Kidney capillary endothelial cell (primary cell): ENCODE measurements around the gene IGDCC3.

Source experiments
- DNase-seq: peaks from one replicate; pipeline ENCODE4 v3.0.0-alpha.2; 2018; ENCODE audit warnings: low spot score

Gene IGDCC3

DNA sequence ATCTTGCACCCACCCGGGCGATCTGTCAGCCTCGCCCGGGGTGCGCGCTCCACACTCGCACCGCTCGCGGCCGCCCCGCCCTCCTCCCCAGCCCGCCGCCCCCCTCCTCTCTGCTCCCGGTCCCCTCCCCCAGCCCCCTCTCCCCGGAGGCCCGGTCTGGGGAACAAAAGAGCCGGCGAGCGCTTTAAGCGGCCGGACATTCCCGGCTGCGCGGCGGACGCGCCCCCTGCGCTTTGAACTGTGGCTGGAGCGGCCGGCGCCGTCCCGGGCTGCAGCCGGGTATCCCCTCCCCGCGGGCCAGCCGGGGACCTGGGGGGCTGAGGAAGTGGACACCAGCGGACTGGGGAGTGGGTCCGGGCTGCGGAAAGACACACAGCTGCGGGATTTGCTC is at the start of gene IGDCC3:
Gene IGDCC3 (minus strand): TSS at position 27 of the 391 bp plus-strand sequence. CDS start 214 bp downstream, outside the sequence.
- no peak for DNase-seq

DNA sequence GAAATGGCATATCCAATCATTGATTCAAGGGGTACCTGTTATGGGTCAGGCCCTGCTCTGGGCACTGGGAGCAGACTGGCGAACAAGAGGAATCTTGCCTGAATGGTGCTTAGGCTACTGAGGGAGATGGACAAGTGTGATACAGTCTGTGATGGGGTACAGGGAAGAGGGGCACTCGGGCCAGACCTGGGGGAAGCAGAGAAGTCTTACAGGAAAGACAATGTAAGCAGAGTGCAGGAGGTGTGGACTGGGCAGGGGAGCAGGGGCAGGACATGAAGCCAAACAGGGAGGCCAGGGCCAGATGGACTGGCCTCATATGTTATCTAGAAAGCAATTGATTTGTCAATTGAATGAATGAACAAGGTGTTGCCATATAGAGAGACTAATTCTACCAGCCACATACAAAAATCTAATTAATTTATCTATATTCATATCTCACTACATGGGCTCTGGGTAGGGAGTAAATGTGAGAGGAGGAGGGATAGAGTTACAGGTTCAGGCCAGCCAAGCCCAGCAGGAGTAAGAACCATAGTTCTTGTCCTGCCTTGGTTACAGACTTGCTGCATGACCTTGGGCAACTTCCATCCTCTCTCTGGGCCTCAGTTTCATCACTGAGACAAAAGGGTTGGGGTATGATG is 48.5 kb upstream of the IGDCC3 start:
- no peak for DNase-seq

DNA sequence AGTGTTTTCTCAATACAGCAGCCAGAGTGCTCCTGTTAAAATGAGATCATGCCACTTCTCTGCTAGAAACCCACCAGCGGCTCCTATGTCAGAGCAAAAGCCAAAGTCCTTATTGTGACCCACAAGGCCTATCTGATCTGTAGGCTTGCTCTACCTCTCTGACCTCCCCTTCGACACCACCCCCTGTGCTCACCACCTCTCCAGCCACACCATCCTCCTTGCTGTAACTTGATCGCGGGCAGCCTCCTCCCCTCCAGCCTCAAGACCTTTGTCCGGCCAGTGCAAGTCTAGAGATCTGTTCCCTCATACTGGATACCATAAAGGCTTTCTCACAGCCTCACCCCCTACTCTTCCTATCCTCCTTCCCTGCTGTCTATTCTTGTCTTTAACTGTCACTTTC is 46.9 kb upstream of the IGDCC3 start:
- DNase-seq, result no peak

DNA sequence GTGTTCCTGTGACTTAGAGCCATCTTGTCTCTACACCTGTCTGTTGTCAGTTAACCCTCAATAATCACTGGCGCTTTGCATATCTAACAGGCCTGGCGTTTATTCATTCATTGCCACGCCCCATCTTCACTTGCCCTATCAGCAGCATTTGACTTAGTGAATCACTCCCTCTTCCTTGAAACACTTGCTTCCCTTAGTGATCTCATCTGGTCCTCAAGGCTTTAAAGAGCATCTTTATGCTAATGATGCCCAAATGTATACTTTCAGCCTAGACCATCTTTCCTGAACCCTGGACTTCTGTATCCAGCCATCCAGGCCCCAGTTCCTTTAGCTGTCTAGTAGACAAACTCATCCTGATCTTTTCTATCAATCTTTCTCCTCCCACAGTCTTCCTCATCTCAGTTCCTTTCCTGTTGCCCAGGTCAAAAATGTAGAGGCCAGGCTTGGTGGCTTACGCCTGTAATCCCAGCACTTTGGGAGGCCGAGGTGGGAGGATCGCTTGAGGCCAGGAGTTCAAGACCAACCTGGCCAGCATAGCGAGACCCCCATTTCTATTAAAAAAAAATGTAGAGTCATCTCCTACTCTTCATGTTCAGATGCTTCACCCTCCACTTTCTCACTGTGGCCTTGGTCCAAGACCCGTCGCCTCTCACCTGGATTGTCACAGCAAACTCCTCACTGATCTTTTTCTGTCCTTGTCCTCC is 46.3 kb upstream of the IGDCC3 start:
- no peak for DNase-seq

DNA sequence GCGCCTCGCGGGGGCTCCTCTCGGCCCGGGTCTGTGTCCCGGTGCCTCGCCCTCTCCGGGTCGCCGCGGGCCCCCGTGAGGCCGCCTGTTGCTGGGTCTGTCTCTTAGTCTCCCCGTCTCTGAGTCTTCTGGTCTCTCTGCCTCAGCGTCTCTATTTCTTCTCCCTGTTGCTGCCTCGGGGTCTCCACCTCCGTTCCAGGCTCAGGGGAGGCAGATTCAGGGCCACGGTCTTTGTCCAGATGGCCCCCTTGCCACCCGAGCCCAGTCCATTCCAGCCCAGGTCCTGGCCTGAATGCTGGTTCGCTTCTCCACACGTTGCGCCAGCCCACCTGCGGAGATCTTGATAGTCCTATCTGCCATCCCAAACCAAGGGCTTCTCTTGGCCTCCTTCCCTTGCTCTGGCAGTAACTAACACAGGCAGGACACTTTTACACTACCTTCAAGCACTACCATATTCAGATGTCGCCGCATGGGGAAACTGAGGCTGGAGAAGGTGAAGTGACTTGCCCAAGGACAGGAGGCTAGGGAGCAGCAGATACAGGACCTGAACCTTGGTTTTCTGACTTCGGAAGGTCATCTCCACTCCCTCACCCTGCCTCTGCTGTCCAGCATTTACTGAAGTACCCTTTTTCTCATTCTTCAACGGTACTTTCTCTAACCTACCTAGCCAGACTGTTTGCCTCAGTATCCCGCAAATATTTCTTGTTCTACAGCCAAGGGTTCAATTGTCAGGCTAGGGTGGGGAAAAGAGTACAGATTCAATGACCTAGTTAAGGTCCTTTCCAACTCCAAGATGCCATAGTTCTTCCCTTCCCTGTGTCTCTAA is 45.6 kb upstream of the IGDCC3 start:
- no peak for DNase-seq

DNA sequence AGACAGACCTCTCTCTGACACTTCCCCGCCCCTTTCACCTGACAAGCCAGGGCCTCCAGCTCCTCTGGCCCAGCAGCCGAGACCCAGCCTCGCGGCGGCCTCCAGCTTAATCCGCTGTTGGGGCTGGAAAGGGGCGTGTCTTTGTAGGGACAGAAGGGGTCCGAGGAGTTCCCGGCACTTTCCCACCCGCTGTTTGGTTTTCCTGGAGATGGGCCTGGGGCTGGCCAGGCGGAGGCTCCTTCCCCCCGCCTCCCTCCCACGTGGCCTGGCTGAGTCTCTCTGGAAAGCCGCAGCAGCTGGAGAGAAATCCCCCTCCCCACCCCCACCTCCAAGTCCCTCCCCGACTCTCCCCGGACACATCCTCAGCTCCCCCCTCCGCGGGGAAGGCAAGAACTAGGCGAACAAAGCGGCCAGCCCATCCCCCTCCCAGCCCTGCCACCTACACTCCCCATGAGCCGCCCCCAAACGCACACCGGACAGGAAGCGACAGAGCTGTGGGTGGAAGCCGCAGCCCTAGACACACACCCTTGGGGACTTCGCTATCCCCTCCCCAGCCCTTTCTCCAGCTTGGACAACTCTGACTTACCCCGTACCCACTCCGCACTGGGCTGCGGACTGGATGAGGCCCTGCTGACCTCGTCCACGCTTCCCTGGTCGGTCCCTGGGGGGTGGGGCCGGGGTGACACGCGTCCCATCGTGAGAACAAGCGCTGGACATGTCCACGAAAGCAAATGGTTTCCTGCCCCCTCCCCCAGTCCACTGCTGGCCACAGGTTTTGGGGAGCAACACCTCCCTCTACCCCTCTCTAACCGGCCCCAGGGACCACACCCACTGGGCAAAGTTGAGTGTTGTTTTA is 43.8 kb upstream of the IGDCC3 start:
- no peak for DNase-seq

DNA sequence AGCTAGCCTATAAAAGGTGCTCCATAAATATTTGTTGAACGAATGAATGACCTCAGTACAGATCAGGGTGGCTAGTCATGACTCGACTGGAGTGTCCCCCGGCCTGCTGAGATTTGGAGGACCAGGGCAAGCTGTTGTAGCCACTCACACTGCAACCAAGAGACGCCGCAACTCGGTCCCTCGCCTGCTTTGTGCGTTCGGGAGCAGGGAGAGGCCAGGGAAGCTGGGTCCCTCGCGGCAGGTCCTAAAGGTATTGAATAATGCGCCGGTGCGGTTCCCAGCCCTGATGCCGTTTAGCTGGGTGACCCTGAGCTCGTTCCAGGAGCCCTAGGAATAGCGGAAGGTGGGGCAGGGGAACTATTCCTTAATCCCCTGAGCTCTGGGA is 43.2 kb upstream of the IGDCC3 start:
- DNase-seq, result no peak

DNA sequence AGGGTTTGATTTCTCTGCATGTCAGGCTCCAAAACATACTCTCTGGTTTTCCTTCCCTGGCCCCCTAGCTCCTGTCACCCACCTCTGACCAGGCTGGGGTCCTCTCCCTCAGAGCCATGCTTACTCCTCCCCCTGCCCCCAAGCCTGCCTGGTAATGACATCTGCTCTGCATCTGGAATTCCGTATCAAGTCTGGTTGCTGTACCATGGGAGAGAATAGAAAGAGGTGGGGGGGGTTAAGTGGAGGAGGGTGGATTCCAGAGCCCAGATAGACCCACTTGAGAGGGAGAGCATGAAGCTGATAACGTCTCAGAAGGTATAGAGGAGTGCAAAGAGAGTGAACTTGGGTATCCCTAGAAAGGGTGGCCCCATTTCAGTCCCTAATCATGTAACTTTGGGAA is 40.8 kb upstream of the IGDCC3 start:
- no peak for DNase-seq

DNA sequence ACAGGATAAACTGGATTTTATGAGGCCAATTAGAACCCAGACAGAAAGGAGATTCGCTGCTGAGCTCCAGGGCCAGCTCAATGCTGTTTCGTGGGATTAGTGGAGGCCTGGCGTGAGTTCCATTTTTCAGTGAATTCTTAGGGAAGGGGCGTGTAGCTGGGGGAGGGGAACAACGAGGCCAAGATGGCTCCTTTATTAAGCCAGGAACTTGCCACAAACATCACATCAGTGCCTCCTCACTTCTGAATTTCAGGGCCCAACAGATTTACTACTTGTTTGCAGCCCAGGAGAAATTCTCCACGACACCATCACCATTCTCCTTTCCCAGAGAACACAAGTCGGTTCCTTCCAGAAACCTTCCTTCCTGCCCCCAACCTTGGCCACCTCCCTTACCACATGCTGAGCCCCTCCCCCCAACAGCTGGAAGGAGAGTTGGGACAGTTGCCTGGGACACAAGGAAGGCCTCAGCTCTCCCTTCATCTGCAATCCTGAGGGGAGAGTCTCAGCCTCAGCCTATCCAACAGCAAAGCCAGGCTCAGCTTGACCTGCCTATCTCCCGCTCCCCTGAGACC is 39.1 kb upstream of the IGDCC3 start:
- DNase-seq, result no peak

DNA sequence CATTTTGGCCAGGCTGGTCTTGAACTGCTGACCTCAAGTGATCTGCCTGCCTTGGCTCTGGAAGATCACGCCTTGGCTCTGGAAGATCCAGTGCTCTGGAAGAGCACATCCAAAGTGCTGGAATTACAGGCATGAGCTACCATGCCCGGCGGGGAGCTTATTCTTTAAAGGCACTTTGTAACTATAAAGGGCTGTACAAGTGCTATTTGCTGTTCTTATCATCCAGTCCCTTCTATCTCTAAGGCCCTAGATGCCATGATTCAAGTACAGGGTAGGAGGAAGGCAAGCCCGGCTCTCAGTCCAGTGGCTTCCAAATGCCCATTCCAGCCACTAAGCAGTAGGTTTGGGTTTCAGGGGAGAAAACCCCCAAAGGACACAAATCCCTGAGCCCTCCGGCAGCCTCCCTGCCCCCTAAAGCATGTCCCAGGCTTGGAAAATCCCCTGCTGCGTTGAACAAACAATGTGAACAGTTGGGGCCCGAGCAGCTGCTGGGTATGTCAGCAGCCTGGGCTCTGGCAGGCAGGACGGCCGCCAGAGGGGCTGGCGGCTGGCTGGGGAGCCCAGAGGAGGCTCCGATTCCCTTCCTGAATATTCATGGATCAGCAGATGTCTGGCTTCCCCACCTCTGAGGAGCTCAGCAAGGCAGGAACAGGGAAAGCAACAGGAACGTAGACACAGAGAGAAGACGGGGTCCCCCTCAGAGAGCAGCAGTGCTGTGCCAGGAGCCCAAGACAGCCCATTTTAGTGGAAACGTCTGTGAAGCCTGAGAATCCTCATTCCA is 37.2 kb upstream of the IGDCC3 start:
- DNase-seq, result no peak

DNA sequence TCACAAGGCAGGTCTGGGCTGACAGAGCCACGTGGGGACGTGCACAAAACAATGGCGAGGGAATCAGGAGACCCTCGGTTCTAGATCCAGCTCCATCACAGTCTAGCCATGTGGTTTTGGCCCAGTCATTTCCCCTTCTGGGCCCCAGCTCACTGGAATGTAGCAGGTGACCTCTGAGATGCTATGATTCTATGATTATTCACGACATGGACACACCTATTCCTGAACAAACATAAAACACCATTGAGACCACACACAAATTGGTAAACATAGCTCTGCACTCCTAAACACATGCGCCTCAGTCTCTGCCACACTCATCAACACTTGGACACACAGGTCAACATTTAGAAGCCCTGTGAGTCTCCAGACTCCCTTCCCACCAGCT is 36.0 kb upstream of the IGDCC3 start:
- DNase-seq, result no peak

DNA sequence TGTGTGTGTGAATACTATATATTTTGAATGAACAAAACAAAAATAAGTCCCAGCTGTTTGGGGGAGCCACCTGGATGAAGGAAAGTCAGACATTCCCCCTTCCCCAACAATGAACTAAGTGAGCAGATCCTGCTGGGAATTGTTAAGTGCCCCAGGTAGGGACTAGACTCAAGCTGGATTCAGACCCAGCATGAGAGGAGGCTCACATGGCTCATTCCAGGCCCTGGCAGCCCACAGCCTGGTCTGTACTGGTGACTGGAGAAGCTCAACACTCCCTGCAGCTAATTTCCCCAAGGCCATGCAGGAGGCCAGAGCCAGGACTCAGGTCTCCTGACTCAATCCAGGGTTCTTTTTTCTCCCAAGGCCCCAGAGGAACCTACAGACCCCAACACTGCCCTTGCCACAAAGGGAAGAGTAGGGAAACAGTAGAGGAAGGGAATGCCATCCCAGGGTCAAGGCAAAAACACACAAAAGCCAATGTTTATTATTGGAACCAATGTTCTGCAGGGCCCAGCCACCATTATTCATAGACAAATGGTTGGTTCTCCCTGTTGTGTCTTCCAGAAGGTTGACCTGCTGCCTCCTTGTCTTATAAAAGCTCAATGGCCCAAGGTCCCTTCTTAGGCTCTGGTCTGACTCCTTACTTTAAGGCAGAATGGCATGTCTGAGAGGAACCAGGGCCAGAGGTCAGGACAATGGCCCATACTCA is 35.4 kb upstream of the IGDCC3 start:
- DNase-seq, result no peak

DNA sequence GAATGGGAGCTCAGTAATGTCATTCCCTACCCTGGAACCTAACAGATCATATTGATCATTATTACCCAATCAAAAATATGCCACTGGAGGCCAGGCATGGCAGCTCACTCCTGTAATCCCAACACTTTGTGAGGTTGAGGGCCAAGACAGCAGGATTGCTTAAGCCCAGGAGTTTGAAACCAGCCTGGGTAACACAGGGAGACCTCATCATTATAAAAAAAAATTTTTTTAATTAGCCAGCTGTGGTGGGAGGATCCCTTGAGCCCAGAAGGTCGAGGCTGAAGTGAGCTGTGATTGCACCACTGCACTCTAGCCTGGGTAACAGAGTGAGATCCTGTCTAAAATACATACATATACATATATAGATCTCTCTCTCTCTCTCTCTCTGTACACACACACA is 34.8 kb upstream of the IGDCC3 start:
- no peak for DNase-seq

DNA sequence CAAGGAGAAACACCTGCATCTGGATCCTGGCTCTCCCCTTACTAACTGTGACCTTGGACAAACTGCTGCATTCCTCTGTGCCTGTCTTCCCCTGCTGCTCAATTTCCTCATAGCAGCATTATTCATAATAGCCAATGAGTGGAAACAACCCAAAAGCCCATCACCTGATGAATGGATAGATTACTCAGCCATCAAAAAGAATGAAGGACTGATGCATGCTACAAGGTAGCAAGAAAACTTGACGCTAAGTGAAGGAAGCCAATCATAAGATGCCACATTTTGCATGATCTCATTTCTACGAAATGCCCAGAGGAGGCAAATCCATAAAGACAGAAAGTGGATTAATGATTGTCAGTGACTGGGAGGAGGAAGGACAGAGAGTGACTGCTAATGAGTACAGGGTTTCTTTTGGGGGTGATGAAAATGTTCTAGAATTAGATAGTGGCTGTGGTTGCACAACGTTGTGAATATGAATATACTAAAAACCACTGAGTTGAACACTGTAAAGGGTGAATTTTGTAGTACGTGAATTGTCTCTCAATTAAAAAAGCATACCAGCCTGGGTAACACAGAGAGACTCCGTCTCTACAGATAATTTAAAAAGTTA is 33.8 kb upstream of the IGDCC3 start:
- DNase-seq, result no peak

DNA sequence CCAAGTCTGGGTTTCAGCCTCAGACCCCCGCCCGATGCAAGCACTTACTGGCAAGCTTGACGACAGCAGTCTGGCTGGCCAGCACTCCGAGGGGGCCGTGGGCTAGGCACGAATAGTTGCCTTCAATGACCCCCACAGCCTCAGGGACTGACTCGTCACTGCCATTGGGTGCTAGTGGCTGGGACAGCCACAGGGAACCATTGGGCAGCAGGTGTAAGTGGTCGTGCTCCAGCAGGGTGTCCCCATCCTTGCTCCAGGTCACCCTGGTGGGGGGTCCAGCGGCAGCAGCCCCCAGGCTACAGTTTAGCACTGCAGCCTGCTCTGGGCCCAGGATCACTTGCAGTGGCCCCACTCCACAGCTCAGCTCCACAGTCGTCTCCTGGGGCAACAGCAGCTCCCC is 33.2 kb upstream of the IGDCC3 start:
- DNase-seq, result no peak

DNA sequence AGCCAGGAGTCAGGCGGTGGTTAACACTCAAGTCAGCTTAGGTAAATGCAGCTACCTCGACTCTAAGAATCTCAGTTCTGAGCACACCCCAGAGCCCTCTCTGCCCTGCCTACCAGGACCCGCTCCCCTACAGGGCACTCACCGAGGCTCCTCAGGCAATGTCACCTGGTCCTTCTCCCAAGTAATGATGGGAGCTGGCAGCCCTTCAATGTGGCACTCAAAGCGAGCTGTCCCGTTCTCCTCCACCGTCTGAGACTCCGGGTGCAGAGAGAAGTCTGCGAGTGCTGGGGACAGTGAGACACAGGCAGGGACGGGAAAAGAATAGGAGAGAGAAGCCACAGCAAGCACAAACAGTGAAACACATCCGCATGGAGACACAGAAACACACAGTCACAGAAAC is 32.2 kb upstream of the IGDCC3 start:
- DNase-seq, result no peak

DNA sequence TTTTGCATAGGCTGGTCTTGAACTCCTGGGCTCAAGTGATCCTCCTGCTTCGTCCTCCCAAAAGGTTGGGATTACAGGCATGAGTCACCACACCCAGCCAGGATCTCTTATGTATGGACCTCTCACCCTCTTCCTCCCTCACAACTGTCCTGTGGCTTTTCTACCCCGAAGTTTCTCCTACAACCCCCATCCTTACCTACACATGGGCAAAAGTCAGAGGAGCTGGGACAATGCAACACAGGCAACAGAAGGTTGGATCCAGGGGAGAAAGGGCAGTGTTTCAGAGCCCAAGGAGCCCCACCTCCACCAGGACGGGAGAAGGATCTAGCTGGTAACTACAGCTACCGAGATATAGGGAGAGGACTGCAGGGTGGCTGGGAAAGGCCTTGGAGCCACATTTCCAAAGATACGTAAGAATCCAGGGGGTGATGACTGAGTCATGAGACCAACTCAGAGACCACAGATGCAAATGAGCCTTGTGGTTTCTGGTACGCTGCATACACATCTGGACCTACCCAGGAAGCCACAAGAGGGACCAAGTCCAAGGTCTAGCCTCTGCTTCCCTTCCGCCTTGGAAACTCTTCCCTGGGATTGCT is 31.3 kb upstream of the IGDCC3 start:
- no peak for DNase-seq

DNA sequence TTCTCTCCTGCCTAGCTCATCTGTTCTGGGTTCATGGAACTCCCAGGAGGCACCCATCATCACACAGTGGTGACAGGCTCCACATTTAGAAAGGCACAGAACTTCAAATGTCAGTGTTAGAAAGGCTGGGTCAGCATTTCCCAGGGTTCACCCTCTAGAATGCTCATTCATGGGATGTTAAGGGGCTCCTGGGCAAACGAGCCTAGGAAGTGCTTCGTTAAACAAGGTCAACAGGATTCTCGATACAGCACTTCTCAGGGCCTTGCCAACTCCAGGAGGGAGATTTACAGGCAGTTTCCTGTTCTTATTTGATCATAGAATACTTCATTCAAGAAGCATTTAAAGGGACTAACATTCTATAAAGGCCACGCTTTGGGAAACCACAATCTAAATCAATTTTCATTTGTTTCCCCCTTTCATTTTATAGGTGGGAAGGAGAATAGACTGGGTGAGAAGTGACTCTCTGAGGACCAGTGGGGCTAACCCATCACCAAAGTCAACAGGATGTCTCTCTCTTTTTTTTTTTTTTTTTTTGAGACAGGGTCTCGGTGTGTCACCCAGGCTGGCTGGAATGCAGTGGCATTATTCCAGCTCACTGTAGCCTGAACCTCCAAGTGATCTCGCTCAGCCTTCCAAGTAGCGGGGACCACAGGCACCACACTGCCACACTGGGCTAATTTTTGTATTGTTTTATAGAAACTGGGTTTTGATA is 30.7 kb upstream of the IGDCC3 start:
- no peak for DNase-seq

DNA sequence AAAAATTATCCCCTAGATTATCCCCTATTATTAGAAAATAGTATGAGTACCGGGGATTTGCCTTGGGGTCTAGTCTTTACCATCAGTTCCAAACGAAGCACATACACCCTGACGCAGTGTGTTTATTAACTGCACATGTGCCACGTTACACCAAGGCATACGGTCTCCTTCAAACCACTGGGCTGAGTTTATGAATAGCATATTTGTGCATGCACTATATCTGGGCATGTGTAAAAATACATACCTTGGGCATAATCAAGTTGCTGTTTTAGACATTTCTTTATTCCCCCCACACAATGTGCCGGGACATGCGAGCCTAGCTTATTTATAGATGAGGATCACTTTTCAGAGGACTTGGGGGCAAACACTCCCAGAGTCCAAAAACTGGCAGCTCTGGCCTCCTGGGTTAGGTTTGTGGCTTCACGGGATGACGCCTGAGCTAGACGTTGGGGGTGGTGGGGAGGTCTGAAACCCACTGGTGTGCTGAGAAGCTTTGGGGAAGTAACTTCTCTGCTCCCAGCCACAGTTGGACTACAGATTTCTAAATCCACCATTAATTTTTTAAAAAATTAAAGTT is 28.7 kb upstream of the IGDCC3 start:
- DNase-seq, result no peak
